GM20000 (cell line): ENCODE results near the gene JARID2.

Source experiments
- DNase-seq: peaks from one replicate; pipeline ENCODE4 v3.0.0; 2012; ENCODE audit warnings: low spot score
- TF ChIP-seq, protein P1 (sequence below): IDR thresholded peaks from 2 replicates; pipeline ENCODE4 v1.5.1; 2012; ENCODE audit warnings: mild to moderate bottlenecking, control low read depth; ENCODE audit errors: extremely low read depth, missing control alignments

The JARID2 gene

DNA sequence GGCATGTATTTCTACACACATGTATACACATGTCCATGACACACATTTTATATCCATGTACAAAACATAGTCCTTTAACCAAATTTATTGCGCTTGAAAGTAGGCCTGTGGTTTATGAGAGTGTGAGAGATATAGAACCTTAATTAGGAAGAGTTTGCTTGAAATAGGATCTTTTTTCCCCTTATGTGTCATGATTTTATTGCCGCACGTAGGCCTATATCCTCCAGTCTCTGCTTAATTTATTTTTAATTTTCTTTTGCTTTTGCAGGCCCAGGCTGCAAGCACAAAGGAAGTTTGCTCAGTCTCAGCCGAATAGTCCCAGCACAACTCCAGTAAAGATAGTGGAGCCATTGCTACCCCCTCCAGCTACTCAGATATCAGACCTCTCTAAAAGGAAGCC is 205.9 kb downstream of the JARID2 start:
- TF ChIP-seq, protein P1, sequence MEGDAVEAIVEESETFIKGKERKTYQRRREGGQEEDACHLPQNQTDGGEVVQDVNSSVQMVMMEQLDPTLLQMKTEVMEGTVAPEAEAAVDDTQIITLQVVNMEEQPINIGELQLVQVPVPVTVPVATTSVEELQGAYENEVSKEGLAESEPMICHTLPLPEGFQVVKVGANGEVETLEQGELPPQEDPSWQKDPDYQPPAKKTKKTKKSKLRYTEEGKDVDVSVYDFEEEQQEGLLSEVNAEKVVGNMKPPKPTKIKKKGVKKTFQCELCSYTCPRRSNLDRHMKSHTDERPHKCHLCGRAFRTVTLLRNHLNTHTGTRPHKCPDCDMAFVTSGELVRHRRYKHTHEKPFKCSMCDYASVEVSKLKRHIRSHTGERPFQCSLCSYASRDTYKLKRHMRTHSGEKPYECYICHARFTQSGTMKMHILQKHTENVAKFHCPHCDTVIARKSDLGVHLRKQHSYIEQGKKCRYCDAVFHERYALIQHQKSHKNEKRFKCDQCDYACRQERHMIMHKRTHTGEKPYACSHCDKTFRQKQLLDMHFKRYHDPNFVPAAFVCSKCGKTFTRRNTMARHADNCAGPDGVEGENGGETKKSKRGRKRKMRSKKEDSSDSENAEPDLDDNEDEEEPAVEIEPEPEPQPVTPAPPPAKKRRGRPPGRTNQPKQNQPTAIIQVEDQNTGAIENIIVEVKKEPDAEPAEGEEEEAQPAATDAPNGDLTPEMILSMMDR, result no peak

GRCh38 chr6:15452182-15452941 is 206.5 kb downstream of the JARID2 start:
- DNase-seq, result no peak
- TF ChIP-seq, protein P1, result no peak

More for the DNA sequence above, 205.9 kb downstream of the JARID2 start:
- DNase-seq, result no peak

DNA sequence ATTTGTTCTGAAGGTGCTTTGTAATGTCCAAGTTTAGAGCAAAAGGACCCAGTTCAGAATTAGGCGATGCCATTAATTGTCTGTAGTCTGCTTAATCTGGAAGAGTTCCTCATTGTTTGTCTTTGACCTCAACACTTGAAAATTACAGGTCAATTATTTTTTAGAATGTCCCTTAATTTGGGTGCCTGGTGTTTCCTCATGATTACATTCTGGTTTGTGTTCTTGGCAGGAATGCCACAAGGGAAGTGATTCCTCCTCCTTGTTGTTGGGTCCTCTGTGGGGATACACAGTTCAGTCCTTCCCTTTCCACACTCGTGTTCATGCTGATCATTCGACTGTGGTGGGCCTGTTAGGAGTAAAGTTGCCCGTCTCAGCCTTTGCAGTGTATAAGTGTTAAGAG is 207.3 kb downstream of the JARID2 start:
- DNase-seq, result no peak
- TF ChIP-seq, protein P1, result no peak

DNA sequence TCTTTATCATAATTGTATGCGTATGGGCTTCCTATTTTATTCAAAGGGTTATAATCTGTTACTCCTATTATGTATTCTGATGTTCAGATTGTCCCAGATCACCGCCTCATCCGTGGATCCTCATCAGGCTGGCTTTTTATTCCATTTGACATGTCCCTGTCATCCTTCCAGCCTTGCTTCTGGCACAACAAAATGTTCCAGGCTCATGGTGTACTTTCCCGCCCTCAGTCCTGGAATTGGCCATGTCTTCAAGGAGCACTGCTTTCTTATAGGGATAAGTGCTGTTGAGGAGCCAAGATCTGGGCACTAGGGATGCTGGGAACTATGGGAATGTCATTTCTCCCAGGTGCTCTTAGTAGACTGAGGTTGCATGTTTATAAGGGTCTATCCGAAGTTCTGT is 207.8 kb downstream of the JARID2 start:
- DNase-seq, result no peak
- TF ChIP-seq, protein P1, result no peak

- DNase-seq, result no peak
- TF ChIP-seq, protein P1, result no peak
These were observed 210.6 kb downstream of the JARID2 start for GRCh38 chr6:15456422-15456821.

GRCh38 chr6:15457121-15457650 is 211.3 kb downstream of the JARID2 start:
- TF ChIP-seq, protein P1, result no peak
- DNase-seq, result no peak

- TF ChIP-seq, protein P1, result no peak
- peak; percentile 32 for DNase-seq
These were observed 212.2 kb downstream of the JARID2 start for GRCh38 chr6:15458021-15458459.
